ENCODE data around the gene CHST12.

CHST12 gene

GRCh38 chr7:2433713-2434550 is 30.5 kb downstream of the CHST12 start:
- no peak for DNase-seq (ENCODE audit: low read depth in 1 of 2, low spot score in 1 of 2)

GRCh38 chr7:2435146-2435545 is 31.7 kb downstream of the CHST12 start:
- no peak for DNase-seq (ENCODE audit: low read depth in 1 of 2, low spot score in 1 of 2)

GRCh38 chr7:2436341-2437104 is 33.1 kb downstream of the CHST12 start:
- DNase-seq (ENCODE audit: low read depth in 1 of 2, low spot score in 1 of 2), result no peak

DNA sequence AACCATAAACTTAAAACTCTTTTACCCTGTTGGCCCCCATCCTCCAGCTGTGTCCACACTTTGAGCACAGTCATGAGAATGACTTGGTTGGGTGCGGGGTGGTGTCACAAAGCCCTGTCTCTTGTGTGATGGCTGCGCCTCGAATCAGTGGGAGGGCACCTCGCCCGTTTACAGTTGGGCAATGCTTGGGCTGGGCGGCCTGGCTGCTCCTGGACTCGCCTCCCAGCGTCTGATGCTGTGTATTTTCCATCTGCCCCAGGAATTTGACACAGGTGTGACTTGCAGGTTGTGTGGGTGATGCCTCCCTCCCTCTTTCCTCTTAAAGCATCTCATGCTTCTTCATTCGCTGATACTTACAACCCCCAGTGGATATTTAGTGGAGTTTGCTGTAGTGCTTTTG is 33.7 kb downstream of the CHST12 start:
- no peak for DNase-seq (ENCODE audit: low read depth in 1 of 2, low spot score in 1 of 2)

DNA sequence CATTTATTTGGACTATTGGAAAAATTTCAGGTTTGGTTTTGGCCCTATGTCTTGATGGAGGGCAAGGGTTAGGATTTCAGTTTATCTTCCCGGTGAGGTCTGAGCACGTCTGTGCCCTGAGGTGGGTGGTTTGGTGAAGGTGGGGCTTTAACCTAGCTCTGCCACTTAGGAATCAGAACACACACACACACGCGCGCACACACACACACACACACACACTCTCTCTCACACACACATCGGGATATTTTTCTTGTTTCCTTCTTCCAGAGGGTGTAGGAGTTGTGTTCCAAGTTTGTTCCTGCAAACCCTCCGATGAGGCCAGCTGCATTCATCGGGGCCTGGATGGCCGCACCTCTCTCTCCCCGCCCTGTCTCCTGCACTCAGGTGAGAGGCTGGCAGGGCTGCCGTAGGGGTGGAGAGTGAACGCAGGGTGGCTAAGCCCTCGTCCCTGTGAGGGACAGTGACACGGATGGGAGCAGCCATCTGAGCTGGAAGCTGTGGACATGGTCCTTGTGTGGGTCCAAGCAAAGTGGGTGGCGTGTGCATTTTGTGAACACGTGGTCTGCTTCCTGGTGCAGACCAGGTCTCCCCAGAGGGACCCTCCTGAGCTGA is 34.2 kb downstream of the CHST12 start:
- DNase-seq (ENCODE audit: low read depth in 1 of 2, low spot score in 1 of 2), result no peak

GRCh38 chr7:2438186-2438585 is 34.8 kb downstream of the CHST12 start:
- no peak for DNase-seq (ENCODE audit: low read depth in 1 of 2, low spot score in 1 of 2)

DNA sequence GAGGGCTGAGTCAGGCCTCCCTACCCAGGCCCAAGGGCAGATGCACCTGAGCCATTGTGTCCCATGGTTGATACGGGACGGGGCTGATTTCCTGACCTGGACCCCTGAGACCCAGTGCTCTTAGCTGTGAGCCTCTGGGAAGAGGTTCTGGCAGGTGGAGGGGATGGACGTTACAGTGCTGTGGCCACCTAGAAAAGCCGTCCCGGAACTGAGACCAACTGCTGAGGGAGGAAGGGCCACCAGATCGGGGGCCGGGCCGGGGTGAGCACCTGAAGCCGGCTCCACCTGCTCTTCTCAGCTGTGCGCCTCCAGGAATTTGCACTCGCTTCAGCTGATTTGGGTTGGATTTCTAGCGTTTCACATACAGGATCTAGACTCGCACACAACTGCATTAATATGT is 35.4 kb downstream of the CHST12 start:
- no peak for DNase-seq (ENCODE audit: low read depth in 1 of 2, low spot score in 1 of 2)

DNA sequence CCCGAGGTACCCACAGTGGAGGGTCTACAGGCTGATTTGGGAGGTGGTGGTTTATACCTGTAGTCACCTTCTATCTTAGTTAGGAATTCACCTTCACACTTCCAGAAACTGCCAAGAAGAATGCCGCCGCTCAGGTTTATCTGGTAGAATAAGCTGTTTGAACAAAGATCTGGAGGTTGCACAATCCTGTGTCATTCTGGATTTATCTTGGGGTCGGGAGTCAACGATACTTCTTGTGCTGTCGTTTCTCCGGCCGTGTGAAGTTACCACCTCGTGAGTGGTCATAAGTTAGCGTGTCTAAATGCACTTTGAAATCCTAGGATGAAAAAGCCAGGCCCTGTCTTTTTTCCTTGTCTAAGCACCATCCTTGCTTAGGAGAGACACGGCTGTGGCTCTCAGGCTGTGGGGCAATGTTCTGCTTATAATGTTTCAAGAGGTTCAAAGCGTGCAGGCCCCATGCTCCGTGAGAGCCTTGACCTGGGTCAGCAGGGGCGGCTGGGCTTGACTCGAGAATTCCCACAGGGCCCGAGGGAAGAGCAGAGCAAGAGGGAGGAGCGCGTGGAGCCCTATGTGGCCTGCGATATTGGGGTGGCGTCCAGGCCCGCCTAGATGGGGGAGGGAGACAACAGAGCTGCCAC is 37.3 kb downstream of the CHST12 start:
- DNase-seq (ENCODE audit: low read depth in 1 of 2, low spot score in 1 of 2), result no peak

GRCh38 chr7:2441430-2442058 is 38.1 kb downstream of the CHST12 start:
- no peak for DNase-seq (ENCODE audit: low read depth in 1 of 2, low spot score in 1 of 2)

DNA sequence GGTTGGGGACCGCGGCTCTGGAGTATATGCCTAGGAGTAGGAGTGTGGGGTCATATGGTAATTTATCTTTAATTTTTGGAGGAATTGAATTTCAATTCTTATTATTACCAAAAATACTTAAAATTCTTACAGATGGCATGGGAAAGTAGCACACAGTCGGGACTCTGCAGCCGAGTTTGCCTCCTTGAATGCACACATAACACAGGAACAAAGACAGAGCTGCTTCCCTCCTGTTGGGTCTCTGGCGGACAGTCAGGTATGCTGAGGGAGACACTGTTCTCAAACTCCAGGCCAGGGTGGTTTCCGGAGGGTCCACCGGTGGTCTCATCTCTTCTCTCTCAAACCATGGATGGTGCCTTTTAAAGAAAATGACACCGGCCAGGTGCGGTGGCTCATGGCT is 40.1 kb downstream of the CHST12 start:
- DNase-seq (ENCODE audit: low read depth in 1 of 2, low spot score in 1 of 2), result no peak

DNA sequence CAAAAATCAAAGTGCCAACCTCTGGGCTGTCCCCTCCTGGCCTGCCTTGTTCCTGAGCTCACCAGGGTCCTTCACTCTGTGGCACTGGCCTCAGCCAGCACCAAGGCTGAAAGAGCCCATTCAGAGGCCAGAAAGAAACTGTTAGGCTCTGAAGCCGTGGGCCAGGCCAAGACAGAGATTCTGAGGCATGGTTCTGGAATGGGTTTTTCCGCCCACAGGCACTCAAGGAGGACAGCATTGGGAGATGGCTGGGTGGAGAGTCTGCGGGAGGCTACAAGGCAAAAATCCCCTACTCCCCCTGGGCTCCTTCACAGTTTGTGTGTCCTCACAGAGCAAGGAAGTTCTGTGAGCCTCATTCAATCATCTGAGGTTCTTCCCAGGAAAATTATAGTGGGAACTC is 41.1 kb downstream of the CHST12 start:
- no peak for DNase-seq (ENCODE audit: low read depth in 1 of 2, low spot score in 1 of 2)

- no peak for DNase-seq (ENCODE audit: low read depth in 1 of 2, low spot score in 1 of 2)
Measured at GRCh38 chr7:2445047-2445446, 41.6 kb downstream of the CHST12 start.

GRCh38 chr7:2445898-2446555 is 42.6 kb downstream of the CHST12 start:
- no peak for DNase-seq (ENCODE audit: low read depth in 1 of 2, low spot score in 1 of 2)

DNA sequence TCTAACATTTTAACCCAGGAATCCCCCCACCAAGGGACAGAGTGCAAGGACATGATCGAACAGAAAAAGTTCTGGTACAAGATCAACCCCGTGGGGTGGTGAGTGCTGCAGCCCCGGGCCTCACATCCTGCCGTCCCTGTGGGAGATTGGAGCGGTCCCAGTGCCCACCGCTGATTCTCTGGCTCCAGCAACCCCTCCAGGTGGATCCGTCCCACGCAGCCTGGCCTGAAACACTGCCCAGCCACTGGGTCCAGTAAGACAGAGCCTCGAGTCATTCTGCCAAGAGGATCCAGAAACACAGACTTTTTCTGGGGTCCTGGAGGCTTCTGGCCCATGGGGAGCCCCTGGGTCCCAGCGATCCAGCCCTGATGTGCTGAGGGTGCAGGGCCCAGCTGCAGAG is 43.3 kb downstream of the CHST12 start:
- DNase-seq (ENCODE audit: low read depth in 1 of 2, low spot score in 1 of 2), result no peak

- no peak for DNase-seq (ENCODE audit: low read depth in 1 of 2, low spot score in 1 of 2)
Measured at GRCh38 chr7:2450198-2451107, 47.0 kb downstream of the CHST12 start.

DNA sequence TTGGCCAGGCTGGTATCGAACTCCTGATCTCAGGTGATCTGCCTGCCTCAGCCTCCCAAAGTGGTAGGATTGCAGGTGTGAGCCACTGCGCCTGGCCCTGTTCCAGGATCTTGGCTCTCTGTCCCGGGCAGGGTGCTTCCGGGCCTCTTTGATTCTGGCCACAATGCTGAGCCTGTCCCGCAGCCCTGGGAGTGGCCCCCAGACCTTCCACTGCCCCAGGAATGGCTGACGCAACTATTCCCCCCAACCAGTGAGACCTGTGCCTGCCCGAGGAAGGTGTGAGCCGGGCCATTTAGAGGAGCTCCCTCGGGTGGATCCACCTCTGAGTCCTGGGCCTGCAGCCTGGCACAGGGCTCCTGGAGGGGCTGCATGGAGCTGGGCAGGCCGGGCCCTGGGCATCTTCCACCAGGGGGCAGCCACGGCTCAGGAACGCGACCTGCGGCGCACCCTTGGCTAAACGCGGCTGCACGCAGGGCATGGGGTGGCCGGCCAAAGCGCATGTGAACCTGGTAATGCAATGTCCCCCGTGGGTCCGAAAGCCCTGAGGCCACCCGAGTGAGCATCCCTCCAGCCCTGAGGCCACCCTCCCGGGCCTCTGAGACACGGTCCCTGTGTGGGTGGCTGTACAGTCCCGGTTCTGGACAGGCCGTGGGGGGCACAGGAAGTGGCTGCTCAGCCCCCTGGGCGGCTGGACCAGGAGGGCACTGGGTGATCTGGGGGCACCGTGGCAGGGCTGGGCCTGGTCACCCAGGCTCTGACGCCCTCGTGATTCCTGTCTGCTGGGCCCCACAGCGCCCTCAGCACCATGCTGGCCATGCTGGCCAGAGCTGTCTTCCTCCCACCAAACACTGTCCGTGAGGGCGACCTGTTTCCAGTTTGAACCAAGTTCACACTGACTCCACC is 48.0 kb downstream of the CHST12 start:
- peak; percentile 65 to 71 for DNase-seq (ENCODE audit: low read depth in 1 of 2, low spot score in 1 of 2)

- no peak for DNase-seq (ENCODE audit: low read depth in 1 of 2, low spot score in 1 of 2)
Measured at GRCh38 chr7:2452074-2452507, 48.7 kb downstream of the CHST12 start.

GRCh38 chr7:2452643-2453270 is 49.3 kb downstream of the CHST12 start:
- DNase-seq (ENCODE audit: low read depth in 1 of 2, low spot score in 1 of 2), result no peak

All from activated CD4-positive, alpha-beta T cell treated with anti-CD3 and anti-CD28 coated beads, Interleukin-2, amount 50 U/mL, for 24 hours (primary cell).